H1 (cell line): ENCODE measurements around the gene HFE. TPM values are rescaled to one million over a fixed set of nuclear protein-coding genes. Genes with fewer than 3 reads are reported as not detected.

Experiments
- BACH1 ChIP-seq: IDR thresholded peaks from 2 replicates; pipeline ENCODE4 v1.6.1; 2012; ENCODE audit warnings: low read length, improper control_type of control experiment
- CEBPB ChIP-seq: IDR thresholded peaks from 2 replicates; pipeline ENCODE4 v1.6.1; 2012; ENCODE audit warnings: low read depth, low read length
- CHD7 ChIP-seq: fragments of 300-600 bp; sonication (generic); IDR thresholded peaks from 2 replicates; pipeline ENCODE4 v1.7.1; 2012; ENCODE audit warnings: low read length, moderate library complexity, mild to moderate bottlenecking, inconsistent platforms; ENCODE audit not compliant: insufficient replicate concordance
- HDAC6 ChIP-seq: IDR thresholded peaks from one replicate; pipeline ENCODE4 v1.7.1; 2012; ENCODE audit warnings: low read depth, mild to moderate bottlenecking, inconsistent platforms, low read length, moderate library complexity
- polyA plus RNA-seq, 7 experiments: library from polyadenylated mRNA; depleted of rRNA in 3 of 7; stranded (reverse) in 5 of 7; unstranded in 2 of 7; fragments of >200 nt in 5 of 7; fragments of 200-250 nt in 2 of 7; gene quantifications; 1 replicate in 5 of 7; 2 replicates in 1 of 7; 4 replicates in 1 of 7; pipeline versions ENCODE4 v1.2.1 to v1.2.3, GENCODE V29; 2011 to 2013; ENCODE audit warnings: missing spikeins in 2 of 7, mixed read lengths in 2 of 7
- total RNA-seq: library from RNA; stranded (reverse); fragmentation: NEBNext Ultra II Directional; extraction: Animal tissue kit (Norgen Biotek cat#: 25700); gene quantifications from 2 replicates; pipeline ENCODE4 v1.2.1, GENCODE V29; 2021

Gene HFE
- total and polyA plus RNA-seq, 2 of the 8 experiments (the other 6 are each of a cell fraction or from before 2014, with no cell fraction given) = 1.6 to 2.0 TPM

- TF ChIP-seq CHD7 (no peak), BACH1 (no peak), HDAC6 (no peak), CEBPB (no peak)
These were observed 53.7 kb downstream of the HFE start (continued) for GRCh38 chr6:26140967-26141294.
